Keratinocyte (primary cell): Measurements from ENCODE around the gene N4BP3. TPM values are rescaled to one million over a fixed set of nuclear protein-coding genes. Genes with fewer than 3 reads are reported as not detected.

Experiments used
- DNase-seq: peaks from one replicate; pipeline ENCODE4 v3.0.0-alpha.2; 2011; ENCODE audit warnings: low read depth, missing footprints, low spot score
- FAIRE-seq: peaks from 2 replicates; lab custom pipeline; 2011; peaks lifted over from hg19 to GRCh38; lab: Jason Lieb, UNC
- H2AFZ ChIP-seq: 2 replicates; pipeline ENCODE4 v1.6.0; 2012; ENCODE audit warnings: low read length, control low read depth, inconsistent platforms; ENCODE audit not compliant: control insufficient read depth
- H3K27ac ChIP-seq: 2 replicates; pipeline ENCODE4 v1.5.1; 2011; ENCODE audit warnings: low read length; ENCODE audit not compliant: control insufficient read depth, insufficient read depth
- H3K27me3 ChIP-seq: 3 replicates; pipeline ENCODE4 v1.6.0; 2011; ENCODE audit warnings: low read length; ENCODE audit not compliant: control insufficient read depth, insufficient read depth; ENCODE audit errors: extremely low read depth
- H3K36me3 ChIP-seq, 2 experiments: 2 replicates in 1 of 2; 3 replicates in 1 of 2; pipeline ENCODE4 v1.5.1; 2011; ENCODE audit warnings: low read length in 2 of 2, mild to moderate bottlenecking in 1 of 2; ENCODE audit not compliant: control insufficient read depth in 2 of 2, insufficient read depth in 2 of 2; ENCODE audit errors: extremely low read depth in 1 of 2
- H3K4me1 ChIP-seq: 3 replicates; pipeline ENCODE4 v1.5.1; 2011; ENCODE audit warnings: low read length; ENCODE audit not compliant: control insufficient read depth, insufficient read depth; ENCODE audit errors: extremely low read depth
- H3K4me2 ChIP-seq: 3 replicates; pipeline ENCODE4 v1.6.0; 2011; ENCODE audit warnings: low read depth, low read length; ENCODE audit not compliant: control insufficient read depth, insufficient read depth; ENCODE audit errors: extremely low read depth
- H3K4me3 ChIP-seq, 3 experiments: fragments of 200-600 bp in 1 of 3; sonication (generic) in 1 of 3; 2 replicates in 2 of 3; 3 replicates in 1 of 3; pipeline ENCODE4 v1.5.1; 2011 to 2016; ENCODE audit warnings: low read length in 3 of 3, mild to moderate bottlenecking in 3 of 3, control low read depth in 2 of 3, inconsistent platforms in 1 of 3, low read depth in 1 of 3, mixed read lengths in 1 of 3, mixed run types in 1 of 3, moderate library complexity in 1 of 3; ENCODE audit not compliant: control insufficient read depth in 2 of 3, insufficient read depth in 2 of 3; ENCODE audit errors: extremely low read depth in 1 of 3
- H3K79me2 ChIP-seq: 2 replicates; pipeline ENCODE4 v1.6.0; 2012; ENCODE audit warnings: low read length; ENCODE audit not compliant: control insufficient read depth, insufficient read depth
- H3K9ac ChIP-seq: 3 replicates; pipeline ENCODE4 v1.6.0; 2011; ENCODE audit warnings: low read length; ENCODE audit not compliant: control insufficient read depth, insufficient read depth; ENCODE audit errors: extremely low read depth
- H3K9me1 ChIP-seq: 3 replicates; pipeline ENCODE4 v1.6.0; 2011; ENCODE audit warnings: low read length; ENCODE audit not compliant: control insufficient read depth, insufficient read depth; ENCODE audit errors: extremely low read depth
- H3K9me3 ChIP-seq: 2 replicates; pipeline ENCODE4 v1.5.1; 2012; ENCODE audit warnings: low read depth, low read length; ENCODE audit not compliant: control insufficient read depth
- H4K20me1 ChIP-seq: 3 replicates; pipeline ENCODE4 v1.6.0; 2011; ENCODE audit warnings: low read length; ENCODE audit not compliant: control insufficient read depth, insufficient read depth; ENCODE audit errors: extremely low read depth
- EZH2 ChIP-seq: IDR thresholded peaks from one replicate; pipeline ENCODE4 v1.6.1; 2012; ENCODE audit warnings: inconsistent platforms, mild to moderate bottlenecking, low read length, moderate library complexity
- dilution Hi-C: fragments of 300-500 bp; cut with MboI; formaldehyde crosslinking; loops from one replicate; pipeline ENCODE4 v1.7.0; 2020; ENCODE audit warnings: low sequenced_read_pairs; ENCODE audit not compliant: extremely low pct_ligation_motif_present
- polyA plus RNA-seq, 5 experiments: library from polyadenylated mRNA; depleted of rRNA in 3 of 5; stranded (reverse) in 3 of 5; stranded (forward) in 1 of 5; unstranded in 1 of 5; fragments of >200 nt; gene quantifications; 1 replicate in 1 of 5; 2 replicates in 3 of 5; 3 replicates in 1 of 5; pipeline versions ENCODE4 v1.2.1 to v1.2.3, GENCODE V29; 2011 to 2012; ENCODE audit warnings: missing spikeins in 2 of 5, low read depth in 1 of 5, low replicate concordance in 1 of 5
- TF ChIP-seq, protein P1 (sequence below), 3 experiments: IDR thresholded peaks in 1 of 3; conservative IDR thresholded peaks in 1 of 3; optimal IDR thresholded peaks in 1 of 3; 2 replicates in 2 of 3; 3 replicates in 1 of 3; pipeline versions ENCODE3 to v1.5.1; 2011; ENCODE audit warnings: low read length in 3 of 3, mild to moderate bottlenecking in 3 of 3, moderate library complexity in 2 of 3, control low read depth in 1 of 3, inconsistent platforms in 1 of 3; ENCODE audit not compliant: insufficient read depth in 2 of 3; ENCODE audit errors: extremely low read depth in 1 of 3

The N4BP3 gene
- polyA plus RNA-seq, 1 donor (not counting 4 experiments of a cell fraction or from before 2014, with no cell fraction given) = 1.0 TPM

DNA sequence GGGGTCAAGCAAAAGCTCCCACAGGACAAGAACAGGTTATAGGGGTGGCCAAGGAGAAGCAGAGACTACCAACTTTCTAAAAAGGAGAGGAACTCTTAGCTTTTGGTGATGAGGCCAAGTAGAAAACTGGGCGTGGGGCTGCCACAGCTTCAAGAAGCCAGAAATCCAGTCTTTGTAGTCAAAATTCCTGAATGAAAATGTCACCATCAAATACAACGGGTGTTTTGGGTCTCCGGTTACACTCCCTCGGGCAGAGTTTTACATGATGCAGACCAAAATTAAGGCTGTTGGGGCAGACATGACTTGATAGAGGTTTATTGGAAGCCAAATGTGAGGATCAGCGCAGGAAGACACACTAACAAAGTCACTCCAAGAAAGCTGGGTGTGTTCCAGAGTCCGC, 29.4 kb upstream of the N4BP3 start:
- no peak overlapping the region for H2AFZ ChIP-seq
- dilution Hi-C loops = no loop called here

DNA sequence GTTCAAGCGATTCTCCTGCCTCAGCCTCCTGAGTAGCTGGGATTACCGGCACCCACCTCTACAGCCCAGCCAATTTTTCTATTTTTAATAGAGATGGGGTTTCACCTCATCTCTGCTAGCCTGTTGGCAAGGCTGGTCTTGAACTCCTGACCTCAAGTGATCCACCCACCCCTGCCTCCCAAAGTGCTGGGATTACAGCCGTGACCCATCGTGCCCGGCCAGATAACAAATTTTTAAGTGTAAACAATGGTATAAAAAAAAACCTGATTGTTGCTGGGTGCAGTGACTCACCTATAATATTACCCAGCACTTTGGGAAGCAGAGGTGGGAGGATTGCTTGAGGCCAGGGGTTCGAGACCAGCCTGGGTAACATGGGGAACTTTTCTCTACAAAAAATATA, 28.0 kb upstream of the N4BP3 start:
- dilution Hi-C loops = no loop called here
- FAIRE-seq = no peak

More for the DNA sequence above, 29.4 kb upstream of the N4BP3 start:
- TF ChIP-seq, protein P1, sequence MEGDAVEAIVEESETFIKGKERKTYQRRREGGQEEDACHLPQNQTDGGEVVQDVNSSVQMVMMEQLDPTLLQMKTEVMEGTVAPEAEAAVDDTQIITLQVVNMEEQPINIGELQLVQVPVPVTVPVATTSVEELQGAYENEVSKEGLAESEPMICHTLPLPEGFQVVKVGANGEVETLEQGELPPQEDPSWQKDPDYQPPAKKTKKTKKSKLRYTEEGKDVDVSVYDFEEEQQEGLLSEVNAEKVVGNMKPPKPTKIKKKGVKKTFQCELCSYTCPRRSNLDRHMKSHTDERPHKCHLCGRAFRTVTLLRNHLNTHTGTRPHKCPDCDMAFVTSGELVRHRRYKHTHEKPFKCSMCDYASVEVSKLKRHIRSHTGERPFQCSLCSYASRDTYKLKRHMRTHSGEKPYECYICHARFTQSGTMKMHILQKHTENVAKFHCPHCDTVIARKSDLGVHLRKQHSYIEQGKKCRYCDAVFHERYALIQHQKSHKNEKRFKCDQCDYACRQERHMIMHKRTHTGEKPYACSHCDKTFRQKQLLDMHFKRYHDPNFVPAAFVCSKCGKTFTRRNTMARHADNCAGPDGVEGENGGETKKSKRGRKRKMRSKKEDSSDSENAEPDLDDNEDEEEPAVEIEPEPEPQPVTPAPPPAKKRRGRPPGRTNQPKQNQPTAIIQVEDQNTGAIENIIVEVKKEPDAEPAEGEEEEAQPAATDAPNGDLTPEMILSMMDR (optimal IDR thresholded peaks at IDR 0.05 in 1 of 3, IDR thresholded peaks at IDR 0.05 in 1 of 3, conservative IDR thresholded peaks at IDR 0.05 in 1 of 3; ENCODE audit: extremely low read depth in 1 of 3, insufficient read depth in 2 of 3, low read length in 3 of 3) = no peak
- no peak for TF ChIP-seq EZH2
- Histone ChIP-seq H3K9me1 (no peaks in the 10 kb centered on the region), H3K36me3 (no peaks in the 10 kb centered on the region), H3K79me2 (no peaks in the 10 kb centered on the region), H3K27me3 (no peaks in the 10 kb centered on the region), H4K20me1 (no peaks in the 10 kb centered on the region), H3K9ac (no peak overlapping the region), H3K4me1 (no peaks in the 10 kb centered on the region), H3K9me3 (no peaks in the 10 kb centered on the region), H3K27ac (no peak overlapping the region), H3K4me2 (no peak overlapping the region), H3K4me3 (no peak overlapping the region)
- DNase-seq = no peak
- FAIRE-seq = no peak

More for the DNA sequence above, 28.0 kb upstream of the N4BP3 start:
- Histone ChIP-seq H3K9me3 (no peaks in the 10 kb centered on the region), H3K79me2 (no peaks in the 10 kb centered on the region), H3K27me3 (no peaks in the 10 kb centered on the region), H3K9me1 (no peaks in the 10 kb centered on the region), H3K36me3 (no peaks in the 10 kb centered on the region), H3K4me1 (no peaks in the 10 kb centered on the region), H3K27ac (no peak overlapping the region), H4K20me1 (no peaks in the 10 kb centered on the region), H3K4me3 (no peak overlapping the region), H2AFZ (no peak overlapping the region), H3K9ac (no peak overlapping the region), H3K4me2 (no peak overlapping the region)
- TF ChIP-seq EZH2 = no peak
- TF ChIP-seq, protein P1 (optimal IDR thresholded peaks at IDR 0.05 in 1 of 3, IDR thresholded peaks at IDR 0.05 in 1 of 3, conservative IDR thresholded peaks at IDR 0.05 in 1 of 3; ENCODE audit: extremely low read depth in 1 of 3, insufficient read depth in 2 of 3, low read length in 3 of 3) = no peak
- DNase-seq = no peak
